Epidermal melanocyte (primary cell): Measurements from ENCODE around the gene STXBP4.

Source experiments
- DNase-seq: peaks from one replicate; pipeline ENCODE4 v3.0.0; 2011; ENCODE audit warnings: low spot score; ENCODE audit not compliant: insufficient read length

Gene STXBP4

DNA sequence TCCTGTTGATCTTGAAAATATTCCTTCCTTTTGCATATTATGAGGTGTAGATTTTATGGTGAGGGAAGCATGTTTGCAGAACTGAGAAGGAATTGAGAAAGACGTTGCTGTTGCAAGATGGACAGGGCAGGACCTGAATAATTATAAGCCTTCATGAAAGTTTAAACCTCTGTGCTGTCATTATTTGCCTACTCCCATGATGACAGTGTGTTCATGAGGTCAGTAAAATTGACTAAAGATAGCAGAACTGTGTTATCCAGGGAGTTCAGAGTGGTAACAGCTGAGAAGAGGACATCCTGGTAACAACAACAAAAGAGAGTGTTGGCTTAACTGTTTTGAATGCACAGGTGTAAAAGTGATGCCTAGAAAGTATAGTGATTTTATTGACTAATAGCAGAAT is 250.9 kb downstream of the STXBP4 start:
- DNase-seq = no peak

- DNase-seq = no peak
Observed at GRCh38 chr17:55219934-55220333, 251.4 kb downstream of the STXBP4 start.
